Measurements from ENCODE around the gene DDX51. TPM values are rescaled to one million over a fixed set of nuclear protein-coding genes. Genes with fewer than 3 reads are reported as not detected.
"Not testable (repeated sequence)": the region's sequence is repeated elsewhere in the genome, so short reads cannot be mapped to it uniquely, and the experiment has no call there.

The DDX51 gene
- total and polyA plus RNA-seq, 2 experiments from 2014 or later = 12.4 to 18.3 TPM

GRCh38 chr12:132151145-132151765 is 7.1 kb upstream of the DDX51 start (continued):
- no peak for TF ChIP-seq EZH2phosphoT487 (IDR thresholded peaks at IDR 0.05; ENCODE audit: unreplicated experiment)
- no peak for TF ChIP-seq ZNF114 (CRISPR knock-in tag; IDR thresholded peaks at IDR 0.05)
- TF ChIP-seq STAT1 (IDR thresholded peaks at IDR 0.05; ENCODE audit: unreplicated experiment) = no peak
- no peak for TF ChIP-seq ZNF331 (CRISPR knock-in tag; IDR thresholded peaks at IDR 0.05; ENCODE audit: low read depth)
- no peak for TF ChIP-seq CREB1 (CRISPR knock-in tag; IDR thresholded peaks at IDR 0.05; ENCODE audit: low read depth)
- no peak for TF ChIP-seq ETS1 (IDR thresholded peaks at IDR 0.05)

DNA sequence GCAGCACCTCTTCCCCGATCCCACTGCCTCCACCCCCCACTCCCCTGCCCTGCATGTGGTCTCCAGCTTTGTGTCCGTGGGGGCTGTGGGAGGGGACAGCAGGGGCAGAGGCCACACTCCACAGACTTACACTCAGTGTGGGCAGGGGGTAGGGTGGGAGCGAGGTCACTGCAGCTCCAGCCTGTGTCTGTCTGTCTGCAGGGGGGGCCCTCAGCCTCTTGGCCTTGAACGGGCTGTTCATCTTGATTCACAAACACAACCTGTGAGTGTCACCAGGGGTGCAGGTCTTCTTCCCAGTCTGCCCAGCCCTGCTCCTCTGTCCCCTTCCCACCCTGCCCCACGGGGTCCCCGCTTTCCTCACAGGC is 6.6 kb upstream of the DDX51 start:
- ATAC-seq (no peak), DNase-seq (ENCODE audit: low spot score) (no peak)
- Histone ChIP-seq H2AFZ (no peak overlapping the region), H3K9me2 (ENCODE audit: insufficient read depth) (no peaks in the 10 kb centered on the region), H3F3A (replicated peaks; ENCODE audit: low read depth) (peaks cover under 1% of the 10 kb centered on the region), H3K27ac (ENCODE audit: low read depth) (no peak overlapping the region), H3K36me3 (ENCODE audit: insufficient read depth) (no peaks in the 10 kb centered on the region), H3K4me3 (no peak overlapping the region), H3K4me2 (no peak overlapping the region), H3K27me3 (ENCODE audit: insufficient read depth) (no peaks in the 10 kb centered on the region), H3K4me1 (ENCODE audit: insufficient read depth) (no peaks in the 10 kb centered on the region), H4K20me1 (replicated peaks; ENCODE audit: insufficient read depth) (no peaks in the 10 kb centered on the region), H3K79me2 (replicated peaks; ENCODE audit: insufficient read depth) (peaks cover 19% of the 10 kb centered on the region)
- H3K36me3 Mint-ChIP-seq (ENCODE audit: low read depth) = peaks cover 27% of the 10 kb centered on the region
- H3K4me1 Mint-ChIP-seq = no peaks in the 10 kb centered on the region; the same call in 2 of the 3 replicates
- peaks cover 3% of the 10 kb centered on the region for H3K27me3 Mint-ChIP-seq (ENCODE audit: insufficient read depth, low read depth, poor library complexity)
- no peak overlapping the region for H3K27ac Mint-ChIP-seq
- TF ChIP-seq EZH2phosphoT487 (IDR thresholded peaks at IDR 0.05; ENCODE audit: unreplicated experiment) (no peak), ZNF331 (CRISPR knock-in tag; IDR thresholded peaks at IDR 0.05; ENCODE audit: low read depth) (no peak), CTCF (conservative IDR thresholded peaks at IDR 0.05; ENCODE audit: low read depth in 2 of 2) (no peak), CREB1 (CRISPR knock-in tag; IDR thresholded peaks at IDR 0.05; ENCODE audit: low read depth) (no peak), ZNF114 (CRISPR knock-in tag; IDR thresholded peaks at IDR 0.05) (no peak), ETS1 (IDR thresholded peaks at IDR 0.05) (no peak), JUNB (IDR thresholded peaks at IDR 0.05; ENCODE audit: unreplicated experiment) (no peak)
- TF ChIP-seq, protein P1, sequence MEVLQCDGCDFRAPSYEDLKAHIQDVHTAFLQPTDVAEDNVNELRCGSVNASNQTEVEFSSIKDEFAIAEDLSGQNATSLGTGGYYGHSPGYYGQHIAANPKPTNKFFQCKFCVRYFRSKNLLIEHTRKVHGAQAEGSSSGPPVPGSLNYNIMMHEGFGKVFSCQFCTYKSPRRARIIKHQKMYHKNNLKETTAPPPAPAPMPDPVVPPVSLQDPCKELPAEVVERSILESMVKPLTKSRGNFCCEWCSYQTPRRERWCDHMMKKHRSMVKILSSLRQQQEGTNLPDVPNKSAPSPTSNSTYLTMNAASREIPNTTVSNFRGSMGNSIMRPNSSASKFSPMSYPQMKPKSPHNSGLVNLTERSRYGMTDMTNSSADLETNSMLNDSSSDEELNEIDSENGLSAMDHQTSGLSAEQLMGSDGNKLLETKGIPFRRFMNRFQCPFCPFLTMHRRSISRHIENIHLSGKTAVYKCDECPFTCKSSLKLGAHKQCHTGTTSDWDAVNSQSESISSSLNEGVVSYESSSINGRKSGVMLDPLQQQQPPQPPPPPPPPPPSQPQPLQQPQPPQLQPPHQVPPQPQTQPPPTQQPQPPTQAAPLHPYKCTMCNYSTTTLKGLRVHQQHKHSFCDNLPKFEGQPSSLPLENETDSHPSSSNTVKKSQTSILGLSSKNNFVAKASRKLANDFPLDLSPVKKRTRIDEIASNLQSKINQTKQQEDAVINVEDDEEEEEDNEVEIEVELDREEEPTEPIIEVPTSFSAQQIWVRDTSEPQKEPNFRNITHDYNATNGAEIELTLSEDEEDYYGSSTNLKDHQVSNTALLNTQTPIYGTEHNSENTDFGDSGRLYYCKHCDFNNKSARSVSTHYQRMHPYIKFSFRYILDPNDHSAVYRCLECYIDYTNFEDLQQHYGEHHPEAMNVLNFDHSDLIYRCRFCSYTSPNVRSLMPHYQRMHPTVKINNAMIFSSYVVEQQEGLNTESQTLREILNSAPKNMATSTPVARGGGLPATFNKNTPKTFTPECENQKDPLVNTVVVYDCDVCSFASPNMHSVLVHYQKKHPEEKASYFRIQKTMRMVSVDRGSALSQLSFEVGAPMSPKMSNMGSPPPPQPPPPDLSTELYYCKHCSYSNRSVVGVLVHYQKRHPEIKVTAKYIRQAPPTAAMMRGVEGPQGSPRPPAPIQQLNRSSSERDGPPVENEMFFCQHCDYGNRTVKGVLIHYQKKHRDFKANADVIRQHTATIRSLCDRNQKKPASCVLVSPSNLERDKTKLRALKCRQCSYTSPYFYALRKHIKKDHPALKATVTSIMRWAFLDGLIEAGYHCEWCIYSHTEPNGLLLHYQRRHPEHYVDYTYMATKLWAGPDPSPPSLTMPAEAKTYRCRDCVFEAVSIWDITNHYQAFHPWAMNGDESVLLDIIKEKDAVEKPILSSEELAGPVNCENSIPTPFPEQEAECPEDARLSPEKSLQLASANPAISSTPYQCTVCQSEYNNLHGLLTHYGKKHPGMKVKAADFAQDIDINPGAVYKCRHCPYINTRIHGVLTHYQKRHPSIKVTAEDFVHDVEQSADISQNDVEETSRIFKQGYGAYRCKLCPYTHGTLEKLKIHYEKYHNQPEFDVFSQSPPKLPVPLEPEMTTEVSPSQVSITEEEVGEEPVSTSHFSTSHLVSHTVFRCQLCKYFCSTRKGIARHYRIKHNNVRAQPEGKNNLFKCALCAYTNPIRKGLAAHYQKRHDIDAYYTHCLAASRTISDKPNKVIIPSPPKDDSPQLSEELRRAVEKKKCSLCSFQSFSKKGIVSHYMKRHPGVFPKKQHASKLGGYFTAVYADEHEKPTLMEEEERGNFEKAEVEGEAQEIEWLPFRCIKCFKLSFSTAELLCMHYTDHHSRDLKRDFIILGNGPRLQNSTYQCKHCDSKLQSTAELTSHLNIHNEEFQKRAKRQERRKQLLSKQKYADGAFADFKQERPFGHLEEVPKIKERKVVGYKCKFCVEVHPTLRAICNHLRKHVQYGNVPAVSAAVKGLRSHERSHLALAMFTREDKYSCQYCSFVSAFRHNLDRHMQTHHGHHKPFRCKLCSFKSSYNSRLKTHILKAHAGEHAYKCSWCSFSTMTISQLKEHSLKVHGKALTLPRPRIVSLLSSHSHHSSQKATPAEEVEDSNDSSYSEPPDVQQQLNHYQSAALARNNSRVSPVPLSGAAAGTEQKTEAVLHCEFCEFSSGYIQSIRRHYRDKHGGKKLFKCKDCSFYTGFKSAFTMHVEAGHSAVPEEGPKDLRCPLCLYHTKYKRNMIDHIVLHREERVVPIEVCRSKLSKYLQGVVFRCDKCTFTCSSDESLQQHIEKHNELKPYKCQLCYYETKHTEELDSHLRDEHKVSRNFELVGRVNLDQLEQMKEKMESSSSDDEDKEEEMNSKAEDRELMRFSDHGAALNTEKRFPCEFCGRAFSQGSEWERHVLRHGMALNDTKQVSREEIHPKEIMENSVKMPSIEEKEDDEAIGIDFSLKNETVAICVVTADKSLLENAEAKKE (CRISPR knock-in tag; IDR thresholded peaks at IDR 0.05) = no peak
- H3K9me3 Mint-ChIP-seq = peaks cover 2% of the 10 kb centered on the region
- H3K4me3 Mint-ChIP-seq = no peak overlapping the region

DNA sequence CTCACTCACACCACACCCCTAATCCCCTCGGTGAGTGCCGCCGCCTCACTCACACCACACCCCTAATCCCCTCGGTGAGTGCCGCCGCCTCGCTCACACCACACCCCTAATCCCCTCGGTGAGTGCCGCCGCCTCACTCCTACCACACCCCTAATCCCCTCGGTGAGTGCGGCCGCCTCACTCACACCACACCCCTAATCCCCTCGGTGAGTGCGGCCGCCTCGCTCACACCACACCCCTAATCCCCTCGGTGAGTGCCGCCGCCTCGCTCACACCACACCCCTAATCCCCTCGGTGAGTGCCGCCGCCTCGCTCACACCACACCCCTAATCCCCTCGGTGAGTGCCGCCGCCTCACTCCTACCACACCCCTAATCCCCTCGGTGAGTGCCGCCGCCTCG is 5.4 kb upstream of the DDX51 start:
- not testable (repeated sequence) for H4K20me1 ChIP-seq (replicated peaks; ENCODE audit: insufficient read depth); H3K36me3 ChIP-seq (ENCODE audit: insufficient read depth); H3K4me2 ChIP-seq; H3F3A ChIP-seq (replicated peaks; ENCODE audit: low read depth); H3K9me3 Mint-ChIP-seq; H3K4me1 ChIP-seq (ENCODE audit: insufficient read depth); H3K27ac ChIP-seq (ENCODE audit: low read depth); H2AFZ ChIP-seq; H3K9me2 ChIP-seq (ENCODE audit: insufficient read depth); H3K27me3 ChIP-seq (ENCODE audit: insufficient read depth); ATAC-seq; H3K4me3 Mint-ChIP-seq; H3K4me3 ChIP-seq; H3K27ac Mint-ChIP-seq; H3K4me1 Mint-ChIP-seq; DNase-seq (ENCODE audit: low spot score)
- peaks cover 31% of the 10 kb centered on the region for H3K79me2 ChIP-seq (replicated peaks; ENCODE audit: insufficient read depth)
- Mint-ChIP-seq H3K27me3 (ENCODE audit: insufficient read depth, low read depth, poor library complexity) (peaks cover 12% of the 10 kb centered on the region), H3K36me3 (ENCODE audit: low read depth) (peaks cover 28% of the 10 kb centered on the region)

All from GM23338 (cell line).